Bone marrow (tissue), 2 donors: ENCODE data around the gene OXSM.

ENCODE experiments used
- DNase-seq, 2 donors: peaks; one replicate each; lab custom pipeline; 2025; lab: John Stamatoyannopoulos, UW

The OXSM gene

GRCh38 chr3:25789596-25790556 lies at the start of gene OXSM:
Gene OXSM (plus strand): TSS chr3:25790090. CDS start chr3:25791021, 931 bp downstream.
- peak; percentile 58 to 80 for DNase-seq

GRCh38 chr3:25744470-25744869 lies 45.4 kb upstream of the OXSM start:
- no peak for DNase-seq

DNA sequence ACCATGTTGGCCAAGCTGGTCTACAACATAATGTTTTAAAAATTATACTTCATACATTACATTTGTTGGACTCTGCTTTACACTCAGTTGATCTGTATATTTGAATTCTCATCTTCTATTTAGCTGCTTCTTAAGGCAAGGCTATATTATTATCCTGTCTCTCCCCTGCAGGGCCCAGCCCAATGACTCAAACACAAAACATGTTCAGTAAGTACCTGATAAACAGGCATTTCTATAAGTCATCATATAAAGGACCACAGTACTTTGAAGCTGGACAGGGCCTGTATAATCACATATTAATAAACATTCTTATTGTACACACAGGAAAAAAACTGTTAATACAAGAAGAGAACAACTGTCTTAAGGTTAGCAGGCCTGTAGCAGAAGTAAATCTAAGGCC lies 42.9 kb upstream of the OXSM start:
- no peak for DNase-seq

GRCh38 chr3:25748189-25748588 lies 41.7 kb upstream of the OXSM start:
- DNase-seq: no peak

- no peak for DNase-seq
Observed at GRCh38 chr3:25749031-25749581, 40.8 kb upstream of the OXSM start.

GRCh38 chr3:25751048-25751447 lies 38.8 kb upstream of the OXSM start:
- DNase-seq: no peak

DNA sequence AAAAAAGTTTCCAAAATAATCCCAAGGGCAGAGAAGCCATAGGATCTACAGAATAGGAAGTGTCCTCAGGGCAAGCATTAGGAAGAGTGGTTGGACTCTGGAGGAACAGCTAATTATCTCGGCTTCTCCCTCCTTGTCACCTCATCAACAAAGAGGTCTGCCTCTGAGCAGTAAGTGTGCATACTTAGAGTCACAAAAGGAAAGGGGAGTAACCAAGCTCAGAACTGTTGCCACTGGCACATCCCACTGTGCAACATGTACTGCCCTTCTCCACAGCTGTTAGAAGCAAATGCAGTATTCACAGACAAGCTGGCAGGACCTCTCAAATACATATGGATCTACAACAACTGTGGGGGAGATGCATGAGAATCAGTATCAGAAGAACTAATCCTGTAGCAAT lies 38.2 kb upstream of the OXSM start:
- DNase-seq: no peak

GRCh38 chr3:25768851-25769250 lies 21.0 kb upstream of the OXSM start:
- DNase-seq: no peak

DNA sequence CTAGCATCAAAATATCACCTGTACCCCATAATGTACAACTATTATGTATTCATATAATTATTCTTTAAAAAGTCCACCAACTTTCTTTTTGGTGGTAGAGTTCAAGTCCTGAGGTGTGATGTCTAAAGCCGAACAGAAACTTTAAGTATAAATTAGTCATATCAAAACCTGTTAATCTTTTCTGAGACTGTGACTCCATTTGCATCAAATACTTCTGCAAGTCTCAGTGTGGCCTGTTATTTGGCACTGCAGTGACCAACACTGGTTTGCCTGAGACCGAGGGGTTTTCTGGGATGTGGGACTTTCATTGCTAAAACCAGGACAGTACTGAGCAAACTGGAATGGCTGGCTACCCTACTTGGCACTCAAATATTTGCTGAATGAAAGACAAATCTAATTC lies 14.0 kb upstream of the OXSM start:
- DNase-seq: no peak

DNA sequence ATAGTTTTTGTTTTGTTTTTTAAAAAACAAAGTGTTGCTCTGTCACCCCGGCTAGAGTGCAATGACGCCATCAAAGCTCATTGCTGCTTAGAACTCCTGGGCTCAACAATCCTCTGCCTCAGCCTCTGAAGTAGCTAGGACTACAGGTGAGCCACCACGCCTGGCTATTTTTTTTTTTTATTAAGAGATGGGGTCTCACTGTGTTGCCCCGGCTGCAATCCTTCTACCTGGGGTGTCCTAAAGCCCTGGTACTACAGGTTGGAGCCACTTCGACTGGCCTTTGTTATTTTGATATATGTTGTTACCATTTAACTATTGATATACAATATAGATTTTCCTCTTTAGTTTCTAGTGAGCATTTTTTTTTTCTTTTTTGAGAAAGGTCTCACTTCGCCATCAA lies 9.3 kb upstream of the OXSM start:
- DNase-seq: no peak

GRCh38 chr3:25781145-25781757 lies 8.6 kb upstream of the OXSM start:
- DNase-seq: no peak

DNA sequence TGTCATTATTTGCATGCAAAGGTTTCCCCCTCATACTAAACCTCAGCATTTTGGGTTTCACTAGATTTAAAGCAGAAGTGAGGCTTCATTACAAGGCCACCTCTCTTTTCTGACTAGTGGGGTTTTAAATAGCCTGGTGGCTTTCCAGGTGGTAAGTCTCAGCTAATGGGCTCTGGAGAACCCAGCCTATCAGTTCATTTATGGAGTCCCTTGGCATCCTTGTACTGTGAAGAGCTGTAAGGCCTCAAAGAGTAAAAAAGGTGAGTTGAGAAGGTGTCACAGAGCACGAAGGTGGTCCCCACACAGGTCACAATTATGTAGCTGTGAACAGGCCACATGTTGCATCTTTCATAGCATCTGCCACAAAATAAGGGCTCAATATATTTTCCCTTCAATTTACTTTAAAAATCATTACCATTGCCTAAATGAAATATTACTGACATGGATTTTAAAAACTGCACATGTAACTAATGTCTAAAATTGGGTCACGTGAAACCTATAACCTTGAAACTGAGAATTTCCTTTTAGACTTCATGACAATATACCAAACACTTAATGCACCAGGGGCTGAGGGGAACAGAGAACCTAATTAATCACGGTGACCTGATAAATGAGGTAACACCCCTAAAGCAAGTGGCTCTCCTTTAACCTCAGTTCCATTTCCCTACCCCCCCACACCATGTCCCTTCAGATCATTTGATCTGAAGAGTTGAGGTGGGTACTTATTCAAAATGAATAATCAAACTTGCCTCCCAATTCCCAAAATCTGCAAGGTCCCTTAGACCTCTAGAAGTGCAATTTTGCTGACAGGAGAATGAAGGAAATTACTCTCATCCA lies 7.9 kb upstream of the OXSM start:
- DNase-seq: no peak

- DNase-seq: no peak
Observed at GRCh38 chr3:25782636-25782937, 7.3 kb upstream of the OXSM start.

DNA sequence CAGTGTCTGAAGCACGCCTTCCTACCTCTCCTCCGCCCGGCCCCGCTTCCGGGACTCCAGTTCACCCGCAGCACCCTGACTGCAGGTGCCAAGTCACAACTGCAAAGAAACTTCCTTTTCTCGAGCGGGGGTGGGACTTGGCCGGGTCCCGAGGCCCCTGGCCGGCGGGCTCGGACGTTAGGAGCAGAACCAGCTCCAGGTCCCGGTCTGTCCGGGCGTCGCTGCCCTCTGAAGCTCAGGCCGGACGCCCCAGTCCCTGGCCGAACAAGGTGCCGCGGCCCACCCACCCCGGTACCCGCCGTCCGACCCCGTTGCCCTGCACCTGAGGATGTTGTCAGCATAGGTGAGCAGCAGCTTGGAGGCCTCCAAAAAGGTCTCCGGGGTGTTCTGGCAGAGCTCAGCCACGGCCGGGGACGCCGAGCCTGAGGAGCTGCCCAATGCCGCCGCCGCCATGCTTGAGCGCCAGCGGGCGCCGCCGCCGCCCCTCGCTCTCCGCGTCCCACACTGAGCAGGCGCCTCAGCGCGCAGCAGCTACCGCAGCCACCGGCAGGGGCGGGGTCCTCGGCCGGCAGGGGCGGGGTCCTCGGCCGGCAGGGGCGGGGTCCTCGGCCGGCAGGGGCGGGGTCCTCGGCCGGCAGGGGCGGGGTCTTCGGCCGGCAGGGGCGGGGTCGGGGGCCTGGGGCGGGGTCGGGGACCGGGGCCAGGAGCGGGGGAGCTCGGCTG lies 6.8 kb upstream of the OXSM start, which contains the start of gene NGLY1:
Gene NGLY1 (minus strand): TSS at position 506 of the 723 bp plus-strand sequence. CDS start 53 bp downstream, at position 453.
- peak; percentile 21 to 74 for DNase-seq

DNA sequence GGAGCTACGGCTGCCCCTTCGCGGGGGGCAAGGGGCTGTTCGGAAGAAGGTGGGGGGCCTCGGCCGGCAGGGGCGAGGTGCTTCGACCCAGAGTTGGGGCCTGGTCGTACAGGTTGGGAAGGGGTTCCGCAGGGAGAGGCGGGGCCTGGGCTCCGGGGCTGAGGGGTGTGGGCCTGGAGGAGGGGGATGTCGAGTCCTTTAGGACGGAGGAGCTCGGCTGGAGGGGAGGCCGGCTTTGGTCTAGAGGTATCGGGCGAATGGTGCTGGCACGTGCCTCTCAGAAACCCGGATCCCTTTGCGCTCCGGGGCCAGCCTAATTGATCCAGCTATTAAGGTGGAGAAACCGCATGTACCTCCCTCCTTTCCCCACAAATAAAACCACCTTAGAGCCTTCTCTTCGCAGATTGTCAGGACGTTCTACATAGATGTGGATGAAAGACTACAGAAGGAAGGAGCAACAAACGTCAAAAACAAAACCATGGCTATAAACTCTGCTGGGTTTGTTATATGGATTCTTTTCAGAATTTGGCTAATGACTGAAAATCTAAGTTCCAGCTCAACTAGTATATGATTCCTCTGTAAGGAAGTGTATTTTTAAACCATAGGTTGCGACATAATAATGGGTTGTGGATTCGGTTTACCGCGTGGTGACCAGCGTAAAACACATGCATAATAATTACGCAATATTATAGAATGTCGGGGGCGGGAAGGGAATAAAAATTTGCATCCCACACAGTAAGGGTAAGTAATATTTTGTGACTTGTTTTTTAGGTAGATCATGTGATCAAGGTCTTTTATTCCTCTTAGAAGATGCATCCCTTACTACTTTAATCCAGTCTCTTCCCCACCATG lies 6.0 kb upstream of the OXSM start:
- DNase-seq: no peak

DNA sequence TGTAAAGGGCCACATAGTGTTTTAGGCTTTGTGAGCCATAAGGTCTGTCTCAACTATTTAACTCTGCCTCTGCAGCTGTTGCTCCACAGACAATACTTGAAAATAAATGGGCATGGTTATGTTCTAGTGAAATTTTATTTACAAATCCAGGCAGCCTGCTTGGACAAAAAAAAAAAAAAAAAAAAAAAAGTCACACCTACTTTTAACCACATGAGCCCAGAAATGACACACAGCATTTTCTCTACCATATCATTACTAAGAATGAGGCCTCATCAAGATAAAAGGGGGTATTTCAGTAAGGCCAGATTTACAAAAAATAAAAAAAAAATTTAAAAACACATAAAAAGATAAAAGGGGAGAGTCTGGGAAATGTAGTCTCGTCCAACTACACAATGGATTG lies 4.9 kb upstream of the OXSM start:
- DNase-seq: no peak

DNA sequence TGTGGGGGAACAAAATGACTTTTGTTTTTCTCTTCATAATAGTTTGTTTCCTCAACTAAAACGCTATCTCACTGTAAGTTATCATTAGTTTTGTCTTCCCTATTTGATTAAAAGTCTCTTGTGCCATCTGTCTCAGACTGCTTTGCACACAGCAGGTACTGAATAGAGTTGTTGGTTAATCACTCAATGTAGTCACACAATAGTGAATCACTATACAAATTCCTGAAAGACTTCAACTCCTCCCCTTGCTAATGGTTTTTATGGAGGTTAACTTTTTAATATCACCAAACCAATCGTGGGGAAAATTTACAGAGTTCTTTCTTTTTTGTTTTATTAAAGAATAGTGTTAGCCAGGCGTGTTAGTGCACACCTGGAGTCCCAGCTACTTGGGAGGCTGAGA lies 4.1 kb upstream of the OXSM start:
- DNase-seq: no peak

DNA sequence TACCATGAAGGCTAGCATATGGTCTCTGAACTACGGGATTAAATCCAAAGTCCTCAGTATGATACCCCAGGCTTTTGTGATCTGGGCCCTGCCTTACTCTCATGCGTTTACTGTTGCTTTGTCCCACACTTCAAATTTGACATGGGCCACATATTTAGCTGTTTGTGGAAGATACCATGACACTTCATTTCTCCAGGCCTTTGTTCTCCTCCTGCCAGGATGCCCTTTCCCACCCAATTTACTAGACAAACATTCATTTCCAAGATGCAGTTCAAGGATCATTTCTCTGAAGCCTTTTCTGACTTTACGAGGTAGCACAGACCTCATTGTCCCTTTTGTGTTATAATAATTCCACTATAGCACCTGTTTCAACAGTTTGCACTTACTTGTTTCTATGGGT lies 2.2 kb upstream of the OXSM start:
- DNase-seq: no peak

DNA sequence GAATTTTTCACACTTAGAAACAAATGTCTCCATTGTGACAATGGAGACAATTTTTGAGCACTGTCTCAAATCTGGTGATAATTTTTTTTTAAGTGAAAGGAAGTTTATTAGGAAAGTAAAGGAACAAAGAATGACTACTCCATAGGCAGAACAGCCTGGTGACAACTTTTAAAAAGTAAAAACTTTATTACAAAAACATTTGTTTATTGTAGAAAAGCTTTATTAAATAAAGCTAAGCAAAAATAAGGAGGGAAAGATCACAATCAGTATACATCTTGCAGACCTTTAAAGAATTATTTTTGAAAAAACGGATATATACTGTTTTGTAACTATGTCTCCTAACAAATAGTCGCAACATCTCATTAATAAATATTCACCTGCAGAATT lies 688 bp upstream of the OXSM start:
- no peak for DNase-seq

DNA sequence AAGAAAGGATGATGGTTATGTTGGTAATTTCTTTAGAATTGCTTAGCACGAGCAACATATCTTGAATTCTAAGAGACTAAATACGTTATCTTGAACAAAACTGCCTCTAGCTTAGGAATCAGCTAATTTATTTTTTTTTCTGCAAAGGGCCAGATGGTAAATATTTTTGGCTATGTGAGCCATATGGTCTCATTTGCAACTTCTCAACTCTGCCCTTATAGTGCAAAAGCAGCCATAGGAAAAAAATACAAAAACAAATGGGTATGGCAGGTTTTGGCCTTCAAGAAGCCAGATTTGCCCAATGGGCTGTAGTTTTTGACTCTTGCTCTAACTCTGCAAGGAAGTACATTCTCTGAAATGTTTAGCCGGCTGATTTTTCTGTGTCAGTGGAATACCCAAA lies 11.9 kb downstream of the OXSM start:
- DNase-seq: no peak

GRCh38 chr3:25803833-25804232 lies 13.9 kb downstream of the OXSM start:
- no peak for DNase-seq
